HCT116 (cell line): ENCODE data around the gene HORMAD2. TPM values are rescaled to one million over a fixed set of nuclear protein-coding genes. Genes with fewer than 3 reads are reported as not detected.

Source experiments
- ATAC-seq: fragments of 200-7000 bp; cut with Tn5 transposase; 2 replicates; pipeline ENCODE4 v1.9.1; 2020; ENCODE audit warnings: mild to moderate bottlenecking, moderate library complexity
- BruUV-seq: library from RNA; stranded (reverse); fragments of 400-500 nt; replicated peaks from 2 replicates; lab custom pipeline; 2021; lab: Mats Ljungman, UMichigan
- CTCF ChIA-PET: fragments of 300-600 bp; sonication (Branson Sonifier 250); formaldehyde crosslinking; loops from one replicate; lab custom pipeline; 2021; ENCODE audit warnings: antibody characterized with exemption; lab: Charles Lee
- POLR2A ChIA-PET: fragments of 300-600, 350-600 bp; sonication (Branson Sonifier 250); formaldehyde crosslinking; loops from one replicate; lab custom pipeline; 2021; ENCODE audit warnings: antibody characterized with exemption; lab: Charles Lee
- RAD21 ChIA-PET, 2 experiments: fragments of 300-600 bp; sonication (Branson Sonifier 250); formaldehyde crosslinking; loops; one replicate each; lab custom pipeline; 2023; ENCODE audit warnings: low total read pairs in 2 of 2; ENCODE audit not compliant: uncharacterized antibody in 2 of 2, unreplicated experiment in 2 of 2, low non-redundant PET in 1 of 2; lab: Charles Lee
- DNase-seq: peaks from one replicate; pipeline ENCODE4 v3.0.0-alpha.2; 2010; ENCODE audit warnings: low read depth, low spot score
- H2AFZ ChIP-seq: fragments of 200-600 bp; shearing (Covaris generic), sonication (generic); 2 replicates; pipeline ENCODE4 v1.6.1; 2017; ENCODE audit warnings: low read depth, mixed run types, mixed read lengths, antibody characterized with exemption, low read length; ENCODE audit not compliant: poor library complexity, severe bottlenecking
- H3K27ac ChIP-seq: 2 replicates; pipeline ENCODE4 v1.5.1; 2012; ENCODE audit warnings: low read depth, low read length
- H3K27me3 ChIP-seq: fragments of 200-600 bp; sonication (generic); 2 replicates; pipeline ENCODE4 v1.6.1; 2016; ENCODE audit warnings: mixed run types, low read length, mixed read lengths; ENCODE audit not compliant: insufficient read depth
- H3K36me3 ChIP-seq, 2 experiments: fragments of 200-500 bp in 1 of 2; fragments of 200-600 bp in 1 of 2; sonication (Bioruptor generic) in 1 of 2; sonication (generic) in 1 of 2; 2 replicates each; pipeline versions ENCODE4 v1.5.1 to v1.6.1; 2014 to 2016; ENCODE audit warnings: low read length in 2 of 2, inconsistent platforms in 1 of 2, mixed read lengths in 1 of 2, mixed run types in 1 of 2; ENCODE audit not compliant: insufficient read depth in 2 of 2, control insufficient read depth in 1 of 2
- H3K4me1 ChIP-seq, 2 experiments: fragments of 200-600 bp in 1 of 2; sonication (generic) in 1 of 2; 2 replicates each; pipeline versions ENCODE4 v1.5.1 to v1.6.1; 2012 to 2017; ENCODE audit warnings: low read length in 2 of 2, inconsistent platforms in 1 of 2, mild to moderate bottlenecking in 1 of 2, mixed read lengths in 1 of 2, mixed run types in 1 of 2, moderate library complexity in 1 of 2; ENCODE audit not compliant: insufficient read depth in 2 of 2, control insufficient read depth in 1 of 2
- H3K4me2 ChIP-seq: fragments of 200-600 bp; sonication (generic); 2 replicates; pipeline ENCODE4 v1.6.1; 2017; ENCODE audit warnings: mixed run types, low read length, mixed read lengths
- H3K4me3 ChIP-seq, 2 experiments: fragments of 200-600 bp in 1 of 2; sonication (generic) in 1 of 2; replicated peaks in 1 of 2; 2 replicates each; pipeline ENCODE4 v1.5.1; 2011 to 2016; ENCODE audit warnings: low read length in 2 of 2, control low read depth in 1 of 2, low read depth in 1 of 2, mild to moderate bottlenecking in 1 of 2, mixed read lengths in 1 of 2, mixed run types in 1 of 2
- H3K79me2 ChIP-seq: fragments of 200-600 bp; sonication (generic); 2 replicates; pipeline ENCODE4 v1.6.1; 2017; ENCODE audit warnings: mild to moderate bottlenecking, mixed run types, low read length, moderate library complexity, mixed read lengths; ENCODE audit not compliant: insufficient read depth
- H3K9ac ChIP-seq: fragments of 200-600 bp; sonication (generic); 2 replicates; pipeline ENCODE4 v1.6.1; 2016; ENCODE audit warnings: low read length, mixed read lengths
- H3K9me2 ChIP-seq: fragments of 200-600 bp; sonication (generic), shearing (Covaris generic); 2 replicates; pipeline ENCODE4 v1.6.1; 2017; ENCODE audit warnings: mixed run types, mild to moderate bottlenecking, moderate library complexity; ENCODE audit not compliant: insufficient read depth
- H3K9me3 ChIP-seq, 2 experiments: fragments of 200-500 bp in 1 of 2; fragments of 200-600 bp in 1 of 2; sonication (Bioruptor generic) in 1 of 2; sonication (generic) in 1 of 2; 2 replicates each; pipeline ENCODE4 v1.6.1; 2014 to 2017; ENCODE audit warnings: low read length in 2 of 2, mixed read lengths in 2 of 2, inconsistent platforms in 1 of 2, low read depth in 1 of 2, mild to moderate bottlenecking in 1 of 2, mixed run types in 1 of 2, moderate library complexity in 1 of 2; ENCODE audit not compliant: control insufficient read depth in 1 of 2, insufficient read depth in 1 of 2
- H4K20me1 ChIP-seq: fragments of 200-600 bp; sonication (generic), shearing (Covaris generic); 2 replicates; pipeline ENCODE4 v1.6.1; 2017; ENCODE audit warnings: mixed run types, mild to moderate bottlenecking, moderate library complexity; ENCODE audit not compliant: insufficient read depth
- CEBPB ChIP-seq: IDR thresholded peaks from 2 replicates; pipeline ENCODE4 v1.6.1; 2012; ENCODE audit warnings: low read depth
- EGR1 ChIP-seq: IDR thresholded peaks from 2 replicates; pipeline ENCODE4 v1.6.1; 2012; ENCODE audit warnings: low read depth
- EZH2 ChIP-seq: fragments of 200-600 bp; sonication (generic); IDR thresholded peaks from 2 replicates; pipeline ENCODE4 v1.6.1; 2017; ENCODE audit warnings: antibody characterized with exemption, mixed run types
- EZH2phosphoT487 ChIP-seq: fragments of 200-600 bp; IDR thresholded peaks from 2 replicates; pipeline ENCODE4 v1.6.1; 2018; ENCODE audit warnings: antibody characterized with exemption, borderline replicate concordance
- FOSL1 ChIP-seq: IDR thresholded peaks from 2 replicates; pipeline ENCODE4 v1.6.1; 2012; ENCODE audit warnings: low read depth
- JUND ChIP-seq: IDR thresholded peaks from 2 replicates; pipeline ENCODE4 v1.6.1; 2012
- RAD21 ChIP-seq: IDR thresholded peaks from 2 replicates; pipeline ENCODE4 v1.6.1; 2012; ENCODE audit warnings: low read depth, mild to moderate bottlenecking
- SIN3A ChIP-seq: IDR thresholded peaks from 2 replicates; pipeline ENCODE4 v1.6.1; 2012; ENCODE audit warnings: low read depth
- SP1 ChIP-seq: IDR thresholded peaks from 2 replicates; pipeline ENCODE4 v1.6.1; 2012; ENCODE audit warnings: low read depth
- SRF ChIP-seq: IDR thresholded peaks from 2 replicates; pipeline ENCODE4 v1.6.1; 2012; ENCODE audit warnings: low read depth
- TCF7L2 ChIP-seq: IDR thresholded peaks from 2 replicates; pipeline ENCODE4 v1.7.0; 2011; ENCODE audit warnings: borderline replicate concordance, inconsistent platforms; ENCODE audit not compliant: insufficient read depth, insufficient read length; ENCODE audit errors: extremely low read depth
- YY1 ChIP-seq: IDR thresholded peaks from 2 replicates; pipeline ENCODE4 v1.6.1; 2011; ENCODE audit warnings: low read length, low read depth, moderate library complexity, mild to moderate bottlenecking; ENCODE audit not compliant: insufficient replicate concordance; ENCODE audit errors: extremely low read depth
- ZFX ChIP-seq: fragments of 450-650 bp; IDR thresholded peaks from 2 replicates; pipeline ENCODE4 v1.6.1; 2017
- ZNF274 ChIP-seq: fragments of 200-500 bp; sonication (Bioruptor generic); IDR thresholded peaks from 2 replicates; pipeline ENCODE4 v1.6.1; 2014; ENCODE audit warnings: mild to moderate bottlenecking, low read depth, low read length, inconsistent platforms
- intact Hi-C: fragments of 100-400 bp; cut with micrococcal nuclease; formaldehyde crosslinking; loops from 2 replicates; pipeline ENCODE4 v1.10.0; 2022
- total RNA-seq: library from RNA; stranded (reverse); gene quantifications from one replicate; pipeline ENCODE4 v1.2.1, GENCODE V29; 2021; ENCODE audit not compliant: unreplicated experiment
- TF ChIP-seq, protein P1 (sequence below), 3 experiments: fragments of 200-600 bp in 1 of 3; sonication (generic) in 1 of 3; IDR thresholded peaks in 2 of 3; conservative IDR thresholded peaks in 1 of 3; 2 replicates each; pipeline ENCODE4 v1.5.1; 2012 to 2017; ENCODE audit warnings: low read depth in 2 of 3, low read length in 2 of 3, antibody characterized with exemption in 1 of 3, borderline replicate concordance in 1 of 3, control low read depth in 1 of 3, mild to moderate bottlenecking in 1 of 3, mixed read lengths in 1 of 3, mixed run types in 1 of 3, moderate library complexity in 1 of 3; ENCODE audit not compliant: insufficient read depth in 1 of 3
- TF ChIP-seq, protein P2 (sequence below): IDR thresholded peaks from 2 replicates; pipeline ENCODE4 v1.6.1; 2012; ENCODE audit warnings: low read depth
- TF ChIP-seq, protein P3 (sequence below): IDR thresholded peaks from 2 replicates; pipeline ENCODE4 v1.6.1; 2012
- TF ChIP-seq, protein P4 (sequence below): IDR thresholded peaks from 2 replicates; pipeline ENCODE4 v1.6.1; 2012

HORMAD2 gene
- total RNA-seq, 1 experiment from 2014 or later = not detected

DNA sequence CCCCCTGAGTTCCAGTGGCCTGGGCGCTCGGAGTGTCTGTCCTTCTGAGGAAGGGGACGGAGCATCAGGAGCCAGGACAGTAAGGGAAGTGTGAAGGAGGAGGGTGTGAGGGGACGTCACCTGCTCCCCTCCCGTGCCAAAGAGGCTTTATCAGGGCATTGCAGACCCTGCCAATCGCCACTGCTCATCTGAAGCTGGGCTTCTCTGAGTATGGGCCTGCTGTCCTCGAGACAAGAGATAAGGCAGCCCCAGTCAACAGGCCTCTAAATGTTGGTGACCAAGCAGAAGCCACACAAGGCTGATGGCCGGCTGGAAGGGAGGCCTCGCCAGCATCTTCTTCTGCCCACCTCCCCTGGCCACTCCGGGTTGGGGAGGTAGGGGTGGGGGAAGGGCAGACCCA lies 136.4 kb downstream of the HORMAD2 start:
- no peaks in the 10 kb centered on the region for H3K36me3 ChIP-seq
- ChIA-PET RAD21 (no interaction called here), POLR2A (no interaction called here), CTCF (no interaction called here)
- no peaks in the 10 kb centered on the region for H4K20me1 ChIP-seq
- H3K4me1 ChIP-seq = peaks cover 34 to 89% of the 10 kb centered on the region in 2 experiments
- H3K9me3 ChIP-seq = no peaks in the 10 kb centered on the region
- H3K4me2 ChIP-seq = no peak overlapping the region
- TF ChIP-seq EGR1 (no peak), SP1 (no peak), YY1 (no peak), TCF7L2 (no peak), ZNF274 (no peak), SRF (no peak), EZH2phosphoT487 (no peak), FOSL1 (no peak), RAD21 (no peak), CEBPB (no peak), ZFX (no peak), SIN3A (no peak), EZH2 (no peak), JUND (no peak)
- TF ChIP-seq, protein P1, sequence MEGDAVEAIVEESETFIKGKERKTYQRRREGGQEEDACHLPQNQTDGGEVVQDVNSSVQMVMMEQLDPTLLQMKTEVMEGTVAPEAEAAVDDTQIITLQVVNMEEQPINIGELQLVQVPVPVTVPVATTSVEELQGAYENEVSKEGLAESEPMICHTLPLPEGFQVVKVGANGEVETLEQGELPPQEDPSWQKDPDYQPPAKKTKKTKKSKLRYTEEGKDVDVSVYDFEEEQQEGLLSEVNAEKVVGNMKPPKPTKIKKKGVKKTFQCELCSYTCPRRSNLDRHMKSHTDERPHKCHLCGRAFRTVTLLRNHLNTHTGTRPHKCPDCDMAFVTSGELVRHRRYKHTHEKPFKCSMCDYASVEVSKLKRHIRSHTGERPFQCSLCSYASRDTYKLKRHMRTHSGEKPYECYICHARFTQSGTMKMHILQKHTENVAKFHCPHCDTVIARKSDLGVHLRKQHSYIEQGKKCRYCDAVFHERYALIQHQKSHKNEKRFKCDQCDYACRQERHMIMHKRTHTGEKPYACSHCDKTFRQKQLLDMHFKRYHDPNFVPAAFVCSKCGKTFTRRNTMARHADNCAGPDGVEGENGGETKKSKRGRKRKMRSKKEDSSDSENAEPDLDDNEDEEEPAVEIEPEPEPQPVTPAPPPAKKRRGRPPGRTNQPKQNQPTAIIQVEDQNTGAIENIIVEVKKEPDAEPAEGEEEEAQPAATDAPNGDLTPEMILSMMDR (IDR thresholded peaks at IDR 0.05 in 2 of 3, conservative IDR thresholded peaks at IDR 0.05 in 1 of 3; ENCODE audit: borderline replicate concordance in 1 of 3, insufficient read depth in 1 of 3, low read depth in 2 of 3, low read length in 2 of 3) = no peak
- TF ChIP-seq, protein P2, sequence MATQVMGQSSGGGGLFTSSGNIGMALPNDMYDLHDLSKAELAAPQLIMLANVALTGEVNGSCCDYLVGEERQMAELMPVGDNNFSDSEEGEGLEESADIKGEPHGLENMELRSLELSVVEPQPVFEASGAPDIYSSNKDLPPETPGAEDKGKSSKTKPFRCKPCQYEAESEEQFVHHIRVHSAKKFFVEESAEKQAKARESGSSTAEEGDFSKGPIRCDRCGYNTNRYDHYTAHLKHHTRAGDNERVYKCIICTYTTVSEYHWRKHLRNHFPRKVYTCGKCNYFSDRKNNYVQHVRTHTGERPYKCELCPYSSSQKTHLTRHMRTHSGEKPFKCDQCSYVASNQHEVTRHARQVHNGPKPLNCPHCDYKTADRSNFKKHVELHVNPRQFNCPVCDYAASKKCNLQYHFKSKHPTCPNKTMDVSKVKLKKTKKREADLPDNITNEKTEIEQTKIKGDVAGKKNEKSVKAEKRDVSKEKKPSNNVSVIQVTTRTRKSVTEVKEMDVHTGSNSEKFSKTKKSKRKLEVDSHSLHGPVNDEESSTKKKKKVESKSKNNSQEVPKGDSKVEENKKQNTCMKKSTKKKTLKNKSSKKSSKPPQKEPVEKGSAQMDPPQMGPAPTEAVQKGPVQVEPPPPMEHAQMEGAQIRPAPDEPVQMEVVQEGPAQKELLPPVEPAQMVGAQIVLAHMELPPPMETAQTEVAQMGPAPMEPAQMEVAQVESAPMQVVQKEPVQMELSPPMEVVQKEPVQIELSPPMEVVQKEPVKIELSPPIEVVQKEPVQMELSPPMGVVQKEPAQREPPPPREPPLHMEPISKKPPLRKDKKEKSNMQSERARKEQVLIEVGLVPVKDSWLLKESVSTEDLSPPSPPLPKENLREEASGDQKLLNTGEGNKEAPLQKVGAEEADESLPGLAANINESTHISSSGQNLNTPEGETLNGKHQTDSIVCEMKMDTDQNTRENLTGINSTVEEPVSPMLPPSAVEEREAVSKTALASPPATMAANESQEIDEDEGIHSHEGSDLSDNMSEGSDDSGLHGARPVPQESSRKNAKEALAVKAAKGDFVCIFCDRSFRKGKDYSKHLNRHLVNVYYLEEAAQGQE = no peak
- TF ChIP-seq, protein P3, sequence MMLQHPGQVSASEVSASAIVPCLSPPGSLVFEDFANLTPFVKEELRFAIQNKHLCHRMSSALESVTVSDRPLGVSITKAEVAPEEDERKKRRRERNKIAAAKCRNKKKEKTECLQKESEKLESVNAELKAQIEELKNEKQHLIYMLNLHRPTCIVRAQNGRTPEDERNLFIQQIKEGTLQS = no peak
- TF ChIP-seq, protein P4, sequence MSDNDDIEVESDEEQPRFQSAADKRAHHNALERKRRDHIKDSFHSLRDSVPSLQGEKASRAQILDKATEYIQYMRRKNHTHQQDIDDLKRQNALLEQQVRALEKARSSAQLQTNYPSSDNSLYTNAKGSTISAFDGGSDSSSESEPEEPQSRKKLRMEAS = no peak
- H2AFZ ChIP-seq = no peak overlapping the region
- intact Hi-C loops = no loop called here
- H3K9ac ChIP-seq = no peak overlapping the region
- H3K27ac ChIP-seq = no peak overlapping the region; the same call in 1 of the 2 replicates
- no TSS peak for BruUV-seq
- no peaks in the 10 kb centered on the region for H3K27me3 ChIP-seq
- no peaks in the 10 kb centered on the region for H3K79me2 ChIP-seq
- H3K9me2 ChIP-seq = no peaks in the 10 kb centered on the region
- ATAC-seq = no peak
- DNase-seq = no peak
- H3K4me3 ChIP-seq = no peak overlapping the region
